Breast epithelium (tissue), 4 donors: ENCODE data around the gene NFKBIB. TPM values are rescaled to one million over a fixed set of nuclear protein-coding genes. Genes with fewer than 3 reads are reported as not detected.
A peak's percentile ranks its signal among the peaks of the same experiment; 100 is the strongest.

Experiments
- DNase-seq, 2 donors: peaks; one replicate each; pipeline ENCODE4 v3.0.0-alpha.2; 2019; ENCODE audit warnings: low spot score in 2 of 2
- H3K27ac ChIP-seq, 2 donors: fragments of 200-600 bp; sonication (generic) in 1 of 2; one replicate each; pipeline ENCODE4 v1.5.1; 2016 to 2019; ENCODE audit warnings: mild to moderate bottlenecking in 1 of 2
- H3K27me3 ChIP-seq, 2 donors: fragments of 200-600 bp; sonication (generic) in 1 of 2; one replicate each; pipeline versions ENCODE4 v1.5.1 to v1.6.0; 2017 to 2019; ENCODE audit warnings: control low read depth in 1 of 2, mild to moderate bottlenecking in 1 of 2
- H3K36me3 ChIP-seq: fragments of 200-600 bp; one replicate; pipeline ENCODE4 v1.5.1; 2019
- H3K4me1 ChIP-seq, 2 donors: fragments of 200-600 bp; sonication (generic); one replicate each; pipeline ENCODE4 v1.5.1; 2016 to 2019; ENCODE audit warnings: control low read depth in 1 of 2
- H3K4me3 ChIP-seq, 3 donors: fragments of 200-600 bp; sonication (generic); 1 replicate in 2 of 3; 2 replicates in 1 of 3; pipeline ENCODE4 v1.5.1; 2016 to 2019; ENCODE audit warnings: mild to moderate bottlenecking in 3 of 3, moderate library complexity in 2 of 3
- H3K9me3 ChIP-seq, 2 donors: fragments of 200-600 bp; sonication (generic) in 1 of 2; one replicate each; pipeline ENCODE4 v1.5.1; 2016 to 2019; ENCODE audit warnings: control low read depth in 1 of 2
- CTCF ChIP-seq, 3 donors: fragments of 450-650 bp; IDR thresholded peaks; one replicate each; pipeline ENCODE4 v1.5.1; 2016 to 2017; ENCODE audit warnings: antibody characterized with exemption in 3 of 3, mild to moderate bottlenecking in 3 of 3, moderate library complexity in 3 of 3
- POLR2A ChIP-seq: fragments of 450-650 bp; IDR thresholded peaks from one replicate; pipeline ENCODE4 v1.6.1; 2016; ENCODE audit warnings: antibody characterized with exemption, mild to moderate bottlenecking, moderate library complexity
- POLR2AphosphoS5 ChIP-seq, 3 donors: sonication (generic); formaldehyde crosslinking; IDR thresholded peaks; one replicate each; pipeline ENCODE4 v1.6.1; 2017; ENCODE audit warnings: antibody characterized with exemption in 3 of 3
- intact Hi-C: fragments of 100-400 bp; cut with DNase I; formaldehyde crosslinking; loops from one replicate; pipeline ENCODE4 v1.15.1; 2023; ENCODE audit warnings: low total_unique reads
- total RNA-seq, 3 donors: library from RNA; depleted of rRNA; stranded (reverse); fragments of >200 nt; gene quantifications; one replicate each; pipeline ENCODE4 v1.1.0, GENCODE V29; 2016

The NFKBIB gene
- total RNA-seq, 3 donors from 2014 or later: 15.7 to 29.2 (median 19.6) TPM

DNA sequence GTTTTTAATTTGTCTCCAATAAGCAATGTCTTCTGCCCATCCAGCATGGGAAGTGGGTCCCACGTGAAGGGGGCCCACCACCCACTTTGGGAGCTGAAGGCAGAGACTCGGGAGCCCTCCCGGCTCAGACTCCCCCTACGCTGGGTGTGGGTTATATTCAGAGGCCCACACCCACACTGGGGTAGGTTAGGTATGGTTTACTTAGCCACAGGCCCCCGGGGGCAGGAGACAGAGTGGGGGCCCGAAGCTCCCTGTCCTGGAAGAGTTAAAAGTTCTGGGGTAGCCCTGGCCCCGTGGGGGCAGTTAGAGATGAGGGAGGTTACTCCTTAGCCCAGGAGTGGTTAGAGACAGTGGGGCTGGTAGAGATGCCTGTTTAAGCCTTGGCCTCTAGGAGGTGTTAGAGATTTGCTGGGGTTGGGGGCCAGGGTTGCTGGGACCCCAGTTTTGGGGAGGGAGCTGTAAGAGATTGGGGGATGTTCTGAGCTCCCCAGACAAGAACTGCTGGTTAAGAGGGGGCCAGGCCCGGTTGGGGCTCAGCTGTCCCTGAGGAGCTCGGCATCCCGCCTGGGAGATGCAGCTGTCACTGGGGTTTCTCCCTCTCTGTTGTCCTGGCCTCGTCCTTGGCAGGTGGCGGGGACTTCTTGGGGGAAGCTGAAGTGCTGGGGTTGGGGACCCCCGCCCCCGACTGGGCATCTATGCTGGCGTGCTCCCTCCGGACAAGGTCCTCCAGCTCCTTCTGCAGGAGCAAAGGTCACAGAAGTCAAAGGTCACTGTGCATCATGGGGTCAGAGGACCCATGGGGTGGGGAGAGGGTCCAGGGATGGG, 21.0 kb upstream of the NFKBIB start:
- Histone ChIP-seq H3K9me3 (no peaks in the 10 kb centered on the region), H3K4me3 (no peak overlapping the region), H3K27me3 (no peaks in the 10 kb centered on the region), H3K36me3 (no peaks in the 10 kb centered on the region), H3K4me1 (no peaks in the 10 kb centered on the region), H3K27ac (peak overlapping the region; percentile 61 to 70)
- DNase-seq: no peak
- TF ChIP-seq POLR2A: no peak
- no peak for TF ChIP-seq CTCF (IDR thresholded peaks at IDR 0.05)
- TF ChIP-seq POLR2AphosphoS5 (IDR thresholded peaks at IDR 0.05): no peak
- intact Hi-C loops: no loop called here

DNA sequence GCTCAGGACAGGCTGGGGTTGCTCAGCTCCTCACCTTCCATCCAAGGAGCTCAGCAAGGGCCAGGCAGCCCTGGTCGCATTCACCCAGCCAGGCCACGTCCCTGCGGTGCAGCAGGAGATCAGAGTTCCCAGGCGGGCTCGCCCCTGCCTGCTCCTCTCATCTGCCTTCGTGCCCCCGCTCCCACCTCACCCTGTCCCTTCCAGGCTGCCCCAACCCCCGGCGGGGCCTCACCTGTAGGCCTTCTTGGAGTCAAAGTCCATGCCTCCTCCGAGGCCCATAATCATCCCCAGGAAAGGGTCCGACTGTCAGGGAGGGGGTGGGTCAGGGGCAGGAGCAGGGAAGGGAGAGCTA, 20.4 kb upstream of the NFKBIB start:
- no peaks in the 10 kb centered on the region for H3K4me1 ChIP-seq
- H3K27ac ChIP-seq: no peak overlapping the region
- no peaks in the 10 kb centered on the region for H3K9me3 ChIP-seq
- no peak for DNase-seq
- no peaks in the 10 kb centered on the region for H3K27me3 ChIP-seq
- TF ChIP-seq POLR2AphosphoS5 (IDR thresholded peaks at IDR 0.05) (no peak), POLR2A (no peak), CTCF (IDR thresholded peaks at IDR 0.05) (no peak)
- intact Hi-C loops: no loop called here
- H3K4me3 ChIP-seq: no peak overlapping the region
- H3K36me3 ChIP-seq: no peaks in the 10 kb centered on the region

DNA sequence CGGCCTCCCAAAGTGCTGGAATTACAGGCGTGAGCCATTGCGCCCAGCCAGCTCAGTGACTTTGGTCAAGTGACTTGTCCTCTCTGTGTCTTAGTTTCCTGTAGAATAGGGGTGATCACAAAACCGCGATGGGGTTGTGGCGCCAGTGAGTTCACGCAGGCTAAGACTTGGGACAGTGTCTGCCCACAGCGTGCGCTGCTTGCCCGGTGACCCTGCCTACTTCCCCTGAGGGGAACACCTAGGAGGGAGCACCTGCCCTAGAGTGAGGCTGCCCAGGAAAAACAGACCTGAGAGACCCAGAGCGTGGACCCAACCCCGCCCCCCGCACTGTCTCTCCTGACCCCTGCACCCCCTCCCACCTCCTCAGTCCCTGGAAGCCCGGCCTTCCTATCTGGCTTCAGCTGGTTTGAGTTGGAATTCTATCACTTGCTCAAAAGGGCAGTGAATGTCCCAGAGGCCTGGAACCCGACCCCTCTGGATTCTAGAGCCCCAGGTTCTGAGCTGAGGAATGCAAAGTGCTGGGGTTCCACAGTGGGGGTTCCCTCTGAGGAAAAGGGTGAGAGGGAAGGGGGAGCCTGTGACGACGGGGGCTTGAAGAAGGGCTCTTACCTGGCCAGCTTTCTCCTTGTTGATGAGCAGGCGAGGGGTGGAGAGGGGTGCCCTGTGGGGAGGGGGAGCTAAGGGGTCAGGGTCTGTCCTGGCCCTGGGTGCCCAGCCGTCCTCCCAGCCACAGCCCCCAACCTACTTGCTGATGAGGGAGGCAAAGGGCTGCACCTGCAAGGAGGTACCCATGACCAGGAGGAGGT, 19.5 kb upstream of the NFKBIB start:
- intact Hi-C loops: no loop called here
- no peak overlapping the region for H3K27ac ChIP-seq
- H3K4me3 ChIP-seq: no peak overlapping the region
- DNase-seq: no peak
- H3K27me3 ChIP-seq: no peaks in the 10 kb centered on the region
- no peaks in the 10 kb centered on the region for H3K9me3 ChIP-seq
- H3K4me1 ChIP-seq: no peaks in the 10 kb centered on the region
- TF ChIP-seq POLR2AphosphoS5 (IDR thresholded peaks at IDR 0.05) (no peak), CTCF (IDR thresholded peaks at IDR 0.05) (no peak), POLR2A (no peak)
- no peaks in the 10 kb centered on the region for H3K36me3 ChIP-seq

- intact Hi-C loops: no loop called here
- no peaks in the 10 kb centered on the region for H3K36me3 ChIP-seq
Measured at GRCh38 chr19:38880882-38881609, 18.7 kb upstream of the NFKBIB start.

More at GRCh38 chr19:38880882-38881609, 18.7 kb upstream of the NFKBIB start:
- H3K27me3 ChIP-seq: no peaks in the 10 kb centered on the region
- no peak for DNase-seq
- no peak overlapping the region for H3K4me3 ChIP-seq
- no peak overlapping the region for H3K27ac ChIP-seq
- no peaks in the 10 kb centered on the region for H3K4me1 ChIP-seq
- no peaks in the 10 kb centered on the region for H3K9me3 ChIP-seq
- TF ChIP-seq CTCF (IDR thresholded peaks at IDR 0.05): no peak
- no peak for TF ChIP-seq POLR2A
